ENCODE results near the gene CDKN2D.
A peak's percentile ranks its signal among the peaks of the same experiment; 100 is the strongest.

- TF ChIP-seq CTCF (conservative IDR thresholded peaks at IDR 0.05; ENCODE audit: low read length) (peak; percentile 28; the same call in 1 of the 2 replicates), EZH2phosphoT487 (IDR thresholded peaks at IDR 0.05; ENCODE audit: borderline replicate concordance, low read depth, low read length) (no peak)
These were observed 34.5 kb upstream of the CDKN2D start for GRCh38 chr19:10603084-10603872.
